Erythroblast (primary cell): ENCODE measurements around the gene ELAPOR2.
A peak's percentile ranks its signal among the peaks of the same experiment; 100 is the strongest.
"Not testable (repeated sequence)": the region's sequence is repeated elsewhere in the genome, so short reads cannot be mapped to it uniquely, and the experiment has no call there.

Experiments
- DNase-seq, 2 experiments: peaks; one replicate each; lab custom pipeline; 2025; lab: John Stamatoyannopoulos, UW
- GATA1 ChIP-seq: IDR thresholded peaks from 2 replicates; pipeline ENCODE4 v1.6.1; 2011; ENCODE audit warnings: low read depth, mild to moderate bottlenecking, control low read depth, low read length, moderate library complexity
- POLR2A ChIP-seq: IDR thresholded peaks from 2 replicates; pipeline ENCODE4 v1.6.1; 2011; ENCODE audit warnings: mild to moderate bottlenecking, low read length

Gene ELAPOR2

GRCh38 chr7:87059525-87060287 lies at the start of gene ELAPOR2:
Gene ELAPOR2, minus strand, starts transcription at chr7:87059654. Its CDS starts 141 bp downstream, at chr7:87059513.
- DNase-seq = peak; percentile 78 to 80
- no peak for TF ChIP-seq GATA1
- no peak for TF ChIP-seq POLR2A

- DNase-seq = peak; percentile 17 to 41
- TF ChIP-seq GATA1 = no peak
- TF ChIP-seq POLR2A = no peak
These were observed 48.7 kb upstream of the ELAPOR2 start for GRCh38 chr7:87107949-87108776.

- DNase-seq = peak; percentile 3 to 35
- TF ChIP-seq GATA1 (no peak), POLR2A (no peak)
These were observed 47.6 kb upstream of the ELAPOR2 start for GRCh38 chr7:87106974-87107612.

DNA sequence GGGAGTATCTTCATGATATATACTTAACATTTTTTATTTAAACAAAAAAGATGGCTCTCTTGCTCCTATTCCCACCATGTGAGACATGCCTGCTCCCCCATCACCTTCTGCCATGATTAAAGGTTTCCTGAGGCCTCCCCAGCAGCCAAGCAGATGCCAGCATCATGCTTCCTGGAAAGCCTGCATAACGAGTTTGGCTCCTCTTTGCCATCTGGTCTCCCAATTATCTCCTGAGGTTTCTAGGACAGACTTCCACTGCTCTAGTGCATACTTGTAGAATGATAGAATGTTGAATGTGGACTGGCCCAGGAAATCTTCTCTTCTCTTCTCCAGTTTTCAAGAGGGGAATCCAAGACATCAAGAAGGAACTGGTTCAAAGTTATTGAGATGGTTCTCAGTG lies 45.9 kb upstream of the ELAPOR2 start:
- TF ChIP-seq POLR2A (no peak), GATA1 (no peak)
- no peak for DNase-seq

GRCh38 chr7:87100326-87100725 lies 40.9 kb upstream of the ELAPOR2 start:
- DNase-seq = no peak
- TF ChIP-seq POLR2A = no peak
- no peak for TF ChIP-seq GATA1

DNA sequence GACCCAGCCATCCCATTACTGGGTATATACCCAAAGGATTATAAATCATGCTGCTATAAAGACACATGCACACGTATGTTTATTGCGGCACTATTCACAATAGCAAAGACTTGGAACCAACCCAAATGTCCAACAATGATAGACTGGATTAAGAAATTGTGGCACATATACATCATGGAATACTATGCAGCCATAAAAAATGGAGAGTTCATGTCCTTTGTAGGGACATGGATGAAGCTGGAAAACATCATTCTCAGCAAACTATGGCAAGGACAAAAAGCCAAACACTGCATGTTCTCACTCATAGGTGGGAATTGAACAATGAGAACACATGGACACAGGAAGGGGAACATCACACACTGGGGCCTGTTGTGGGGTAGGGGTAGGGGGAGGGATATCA lies 37.9 kb upstream of the ELAPOR2 start:
- not testable (repeated sequence) for DNase-seq

DNA sequence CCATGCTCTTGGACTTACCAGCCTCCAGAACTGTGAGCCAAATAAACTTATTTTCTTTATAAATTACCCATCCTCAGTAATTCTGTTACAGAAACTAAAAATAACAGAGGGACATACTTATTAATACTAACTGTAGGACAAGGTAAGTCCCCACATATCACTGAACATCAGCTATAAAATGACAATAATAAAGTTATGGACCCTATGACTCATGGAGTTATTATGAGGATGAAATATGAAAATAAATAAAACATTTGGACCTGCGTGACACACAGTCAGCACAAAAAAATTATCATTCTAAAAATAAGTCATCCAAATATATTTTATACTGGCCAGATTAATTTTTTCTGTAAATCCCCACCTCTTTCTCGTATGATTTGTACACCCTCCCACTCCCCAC lies 34.9 kb upstream of the ELAPOR2 start:
- DNase-seq = no peak
- TF ChIP-seq GATA1 (no peak), POLR2A (no peak)

DNA sequence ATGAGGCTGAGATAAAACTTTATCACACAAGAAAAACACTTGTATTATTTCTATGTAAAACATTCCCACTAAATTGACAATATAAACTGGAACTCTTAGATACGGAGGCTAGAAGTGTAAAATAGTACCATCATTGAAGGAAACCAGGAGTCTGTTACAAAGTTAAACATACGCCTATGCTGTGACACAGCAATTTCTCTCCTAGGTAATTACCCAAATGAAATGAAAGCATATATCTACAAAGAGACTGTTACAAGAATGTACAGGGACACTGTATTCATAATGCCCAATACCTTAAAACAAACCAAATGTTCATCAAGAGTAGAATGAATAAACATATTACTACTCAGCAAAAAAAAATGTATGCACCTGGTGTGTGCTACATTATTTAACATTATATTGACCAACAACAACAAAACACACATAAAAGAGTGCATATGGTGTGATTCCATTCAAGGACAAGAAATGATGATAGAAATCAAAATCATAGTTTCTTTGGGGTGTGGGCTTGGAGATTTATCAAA lies 33.2 kb upstream of the ELAPOR2 start:
- TF ChIP-seq POLR2A = no peak

DNA sequence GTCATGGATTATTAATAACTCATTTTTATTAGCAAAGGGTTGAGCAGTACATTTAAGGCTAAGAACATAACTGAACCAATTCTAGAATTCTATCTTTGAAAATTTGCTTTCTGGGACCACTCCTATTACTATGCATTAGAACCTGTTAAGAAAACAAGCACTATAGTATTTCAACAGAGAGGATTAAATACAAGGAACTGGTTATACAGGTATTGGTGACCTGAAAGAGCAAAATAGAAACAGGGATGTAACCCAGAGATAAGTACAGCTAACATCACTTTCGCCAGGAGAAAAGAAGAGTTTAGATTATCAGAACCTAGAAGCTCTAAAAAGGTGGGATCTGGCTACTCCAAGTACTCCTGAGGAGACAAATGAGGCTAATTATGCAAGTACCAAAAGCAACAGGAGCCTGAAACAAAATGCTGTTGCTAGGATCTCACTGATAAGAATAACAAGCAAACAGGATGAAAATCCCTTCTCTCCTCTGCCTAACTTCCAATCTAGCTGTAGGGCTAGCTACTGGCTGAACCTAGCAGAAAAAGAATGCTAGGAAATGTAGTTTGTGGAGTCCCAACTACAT lies 32.1 kb upstream of the ELAPOR2 start:
- no peak for DNase-seq
- no peak for TF ChIP-seq POLR2A

More for the DNA sequence above, 33.2 kb upstream of the ELAPOR2 start:
- no peak for DNase-seq

DNA sequence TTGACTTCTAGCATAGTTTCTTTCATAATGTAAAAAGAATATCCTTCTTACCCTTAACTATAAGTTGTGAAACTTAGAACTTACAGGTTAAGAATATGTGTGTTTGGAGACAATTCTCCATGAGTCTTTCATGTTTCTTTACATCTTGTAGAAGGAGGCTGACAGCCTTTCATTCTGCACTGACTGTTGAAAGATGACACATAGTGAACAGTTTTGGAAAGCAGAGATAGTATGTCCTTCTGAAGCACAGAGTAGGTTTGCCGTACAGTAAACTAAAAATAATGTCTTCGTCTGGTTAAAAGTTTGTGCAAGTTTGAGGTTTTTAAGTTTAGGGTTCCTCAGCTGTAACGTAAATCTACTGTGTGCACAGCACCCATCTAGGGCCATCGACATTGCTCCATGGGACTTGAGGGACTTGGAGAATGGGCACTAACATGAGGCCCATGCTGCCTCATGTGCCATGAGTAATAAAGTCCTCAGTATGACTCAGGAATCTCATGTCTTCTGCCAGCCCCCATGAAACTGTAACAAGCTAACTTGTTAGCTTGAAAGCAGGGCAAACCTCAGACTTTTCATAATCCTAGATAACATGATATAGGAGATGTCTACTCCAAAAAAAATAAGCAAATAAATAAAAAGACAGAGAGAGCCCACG lies 24.5 kb upstream of the ELAPOR2 start:
- DNase-seq = no peak
- TF ChIP-seq GATA1 = no peak
- no peak for TF ChIP-seq POLR2A

- TF ChIP-seq POLR2A (no peak), GATA1 (no peak)
- DNase-seq = no peak
These were observed 23.2 kb upstream of the ELAPOR2 start for GRCh38 chr7:87082675-87083074.

DNA sequence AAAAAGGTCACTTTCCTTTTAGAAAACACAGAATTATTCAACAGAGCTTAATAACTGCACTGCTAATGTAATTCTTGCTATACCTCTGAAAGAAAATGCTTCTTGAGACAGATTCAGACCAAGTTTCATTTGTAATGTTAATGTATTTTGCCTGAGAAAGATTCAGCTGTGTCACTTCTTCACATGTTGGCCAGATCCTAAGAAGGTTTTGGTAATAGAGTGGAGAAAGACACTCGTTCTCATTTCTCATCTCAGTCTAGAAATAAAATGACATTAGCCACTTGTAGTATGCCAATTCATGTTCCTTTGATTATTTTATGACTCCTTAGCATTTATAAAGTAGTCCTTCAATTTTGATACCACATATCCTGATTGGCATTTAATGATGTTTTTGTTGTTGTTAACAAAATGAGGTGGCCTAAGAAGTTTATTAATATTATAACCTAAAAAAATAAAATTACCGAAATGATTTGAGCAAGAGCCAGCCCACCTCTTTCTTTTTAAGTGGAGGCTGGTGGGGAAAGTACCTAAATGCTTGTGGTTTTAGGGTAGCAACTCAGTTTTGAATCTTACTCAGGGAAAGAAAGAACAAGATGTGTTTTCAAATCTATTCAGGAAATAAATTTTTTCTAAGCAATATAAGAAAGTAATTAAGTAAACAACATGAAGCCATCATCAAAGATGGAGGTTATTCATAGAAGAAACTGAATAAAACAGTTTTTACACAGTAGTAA lies 16.4 kb upstream of the ELAPOR2 start:
- TF ChIP-seq GATA1 (no peak), POLR2A (no peak)
- DNase-seq = no peak
